AG04450 (cell line): ENCODE data around the gene CLP1. TPM values are rescaled to one million over a fixed set of nuclear protein-coding genes. Genes with fewer than 3 reads are reported as not detected.

Source experiments
- CTCF ChIA-PET: fragments of 300-600, 350-600 bp; formaldehyde crosslinking; extraction: SDS; loops from one replicate; lab custom pipeline; 2022; ENCODE audit warnings: antibody characterized with exemption, inconsistent platforms; lab: Charles Lee
- POLR2A ChIA-PET: fragments of 350-600 bp; formaldehyde crosslinking; extraction: SDS; loops from one replicate; lab custom pipeline; 2021; ENCODE audit warnings: antibody characterized with exemption, inconsistent platforms; lab: Yijun Ruan, JAX
- DNase-seq: peaks from one replicate; pipeline ENCODE4 v3.0.0-alpha.2; 2011; ENCODE audit warnings: low read depth, low spot score
- H3K27ac ChIP-seq: one replicate; pipeline ENCODE4 v1.5.1; 2012; ENCODE audit warnings: low read depth, low read length, control low read depth
- H3K27me3 ChIP-seq: one replicate; pipeline ENCODE4 v1.6.0; 2012; ENCODE audit warnings: low read length; ENCODE audit not compliant: control insufficient read depth, insufficient read depth
- H3K4me3 ChIP-seq: 2 replicates; pipeline ENCODE4 v1.5.1; 2011; ENCODE audit warnings: mild to moderate bottlenecking, low read depth, low read length, control low read depth
- H3K9me3 ChIP-seq: 2 replicates; pipeline ENCODE4 v1.5.1; 2012; ENCODE audit warnings: low read length; ENCODE audit not compliant: control insufficient read depth, insufficient read depth
- CTCF ChIP-seq: IDR thresholded peaks from 2 replicates; pipeline ENCODE4 v1.5.1; 2011; ENCODE audit warnings: low read depth, low read length, control low read depth, inconsistent platforms
- polyA plus RNA-seq: library from polyadenylated mRNA; depleted of rRNA; stranded (reverse); fragments of >200 nt; gene quantifications from 2 replicates; pipeline ENCODE4 v1.2.3, GENCODE V29; 2011

CLP1 gene
- polyA plus RNA-seq, 1 experiment = 17.7 TPM

- no peaks in the 10 kb centered on the region for H3K9me3 ChIP-seq
- no peak for TF ChIP-seq CTCF
- no peak overlapping the region for H3K4me3 ChIP-seq
- peaks cover 9% of the 10 kb centered on the region for H3K27me3 ChIP-seq
- ChIA-PET POLR2A (no interaction called here), CTCF (interaction anchor here (1.8 to 2.4 kb wide), 2 partner anchors 14 to 18 kb away, joined by 7 to 8 read pairs; no protein-coding TSS in a partner anchor)
- H3K27ac ChIP-seq = no peak overlapping the region
- no peak for DNase-seq
Measured at GRCh38 chr11:57626895-57627294, 30.7 kb upstream of the CLP1 start.

- no peak for DNase-seq
- no peak for TF ChIP-seq CTCF
- CTCF ChIA-PET = interaction anchor here (1.5 to 3.6 kb wide), 2 partner anchors 11 to 63 kb away, joined by 4 to 14 read pairs; partner anchors contain the start of gene UBE2L6
- no peak overlapping the region for H3K27ac ChIP-seq
- H3K27me3 ChIP-seq = peaks cover 17% of the 10 kb centered on the region
- H3K9me3 ChIP-seq = no peaks in the 10 kb centered on the region
- no peak overlapping the region for H3K4me3 ChIP-seq
- POLR2A ChIA-PET = no interaction called here
Measured at GRCh38 chr11:57630171-57630570, 27.4 kb upstream of the CLP1 start.

GRCh38 chr11:57632116-57632515, 25.4 kb upstream of the CLP1 start:
- Histone ChIP-seq H3K9me3 (no peaks in the 10 kb centered on the region), H3K27me3 (peaks cover 17% of the 10 kb centered on the region), H3K27ac (no peak overlapping the region), H3K4me3 (no peak overlapping the region)
- ChIA-PET CTCF (interaction anchor here (3.6 kb wide), 1 partner anchor 9 kb away, joined by 14 read pairs; no protein-coding TSS in a partner anchor), POLR2A (no interaction called here)
- TF ChIP-seq CTCF = no peak
- no peak for DNase-seq

- ChIA-PET POLR2A (no interaction called here), CTCF (interaction anchor here (1.0 to 1.7 kb wide), 2 partner anchors 11 to 66 kb away, joined by 4 to 9 read pairs; partner anchors contain the start of gene UBE2L6)
- H3K27ac ChIP-seq = no peak overlapping the region
- no peak overlapping the region for H3K4me3 ChIP-seq
- no peak for DNase-seq
- H3K27me3 ChIP-seq = peaks cover 17% of the 10 kb centered on the region
- TF ChIP-seq CTCF = no peak
- no peaks in the 10 kb centered on the region for H3K9me3 ChIP-seq
Measured at GRCh38 chr11:57633394-57634070, 24.0 kb upstream of the CLP1 start.

DNA sequence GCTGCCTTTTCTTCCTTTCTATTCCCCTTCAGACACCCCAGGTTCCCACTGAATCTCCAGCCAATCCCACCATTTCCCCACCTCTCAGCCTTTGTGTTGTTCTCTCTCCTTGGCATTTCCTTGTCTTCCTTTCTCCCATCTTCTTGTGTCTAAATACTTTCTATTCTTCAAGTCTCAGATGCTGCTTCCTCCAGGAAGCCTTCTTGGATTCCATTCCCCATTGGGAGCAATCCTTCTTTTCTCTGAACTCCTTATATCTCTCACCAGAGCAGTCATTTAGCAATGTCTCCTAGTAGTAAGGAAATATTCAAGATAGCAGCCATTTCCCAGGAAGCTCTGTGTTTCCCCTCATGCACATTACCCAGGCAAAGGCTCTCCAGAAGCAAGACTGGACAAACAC, 23.3 kb upstream of the CLP1 start:
- Histone ChIP-seq H3K9me3 (no peaks in the 10 kb centered on the region), H3K27me3 (peaks cover 17% of the 10 kb centered on the region), H3K4me3 (no peak overlapping the region), H3K27ac (no peak overlapping the region)
- ChIA-PET POLR2A (no interaction called here), CTCF (interaction anchor here (1.0 to 2.4 kb wide), 3 partner anchors 10 to 67 kb away, joined by 4 to 14 read pairs (median 9); partner anchors contain the start of gene UBE2L6)
- no peak for DNase-seq
- TF ChIP-seq CTCF = no peak
